CD4-positive, alpha-beta T cell treated with Interleukin-10 for 1 hour (primary cell): ENCODE results near the gene ERRFI1.

Source experiments
- DNase-seq: peaks from one replicate; pipeline ENCODE4 v3.0.0-alpha.2; 2020

ERRFI1 gene

DNA sequence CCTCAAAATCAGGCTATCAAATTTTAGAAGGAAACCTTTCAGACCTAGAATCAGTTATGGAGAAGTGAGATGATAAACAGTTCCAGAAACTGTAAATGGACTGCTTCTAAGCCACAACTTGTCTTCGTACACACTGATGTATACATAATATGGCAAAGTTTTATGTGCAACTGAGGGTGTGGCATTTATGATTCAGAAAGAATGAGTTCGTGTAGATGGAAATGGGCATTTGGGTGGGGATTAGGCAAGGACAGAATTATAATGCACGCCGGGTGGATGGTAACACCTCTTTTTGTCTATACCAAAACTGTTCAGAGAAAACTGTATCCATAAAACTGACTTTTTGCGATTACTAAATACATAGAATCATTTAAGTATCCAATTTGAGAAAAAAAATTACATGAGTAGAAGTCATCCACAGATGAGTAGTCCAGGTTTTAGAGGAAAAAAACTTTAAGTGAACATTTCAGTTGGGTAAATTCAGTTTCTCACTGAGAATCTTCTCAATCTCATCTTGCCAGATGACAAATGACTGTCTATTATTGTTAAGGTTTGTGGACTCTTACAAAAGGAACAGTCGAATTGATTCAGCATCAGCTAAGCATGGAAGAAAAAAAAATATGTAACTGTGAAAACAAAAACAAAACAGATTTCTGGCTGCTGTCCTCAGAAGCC lies 22.5 kb downstream of the ERRFI1 start:
- no peak for DNase-seq

- DNase-seq, result no peak
Measured at GRCh38 chr1:8002921-8003320, 23.2 kb downstream of the ERRFI1 start.

- no peak for DNase-seq
Measured at GRCh38 chr1:8002329-8002910, 23.7 kb downstream of the ERRFI1 start.

DNA sequence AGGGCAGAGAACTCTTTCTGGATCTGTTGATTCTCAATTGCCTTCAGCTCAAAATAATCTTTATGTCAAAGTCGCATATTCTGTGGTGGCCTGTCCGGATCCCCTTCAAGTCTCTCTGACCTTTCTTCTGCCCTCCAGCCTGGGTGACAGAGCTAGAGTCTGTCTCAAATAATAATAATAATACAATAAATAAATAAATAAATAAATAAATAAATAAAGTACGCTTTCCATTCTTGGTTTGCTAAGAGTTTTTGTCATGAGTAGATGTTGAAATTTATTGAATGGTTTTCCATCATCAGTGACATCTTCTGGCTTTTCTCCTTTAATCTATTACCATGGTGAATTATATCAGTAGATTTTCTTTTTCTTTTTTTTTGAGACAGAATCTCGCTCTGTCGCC lies 30.7 kb downstream of the ERRFI1 start:
- DNase-seq, result no peak

- no peak for DNase-seq
Measured at GRCh38 chr1:7994827-7995226, 31.3 kb downstream of the ERRFI1 start.

DNA sequence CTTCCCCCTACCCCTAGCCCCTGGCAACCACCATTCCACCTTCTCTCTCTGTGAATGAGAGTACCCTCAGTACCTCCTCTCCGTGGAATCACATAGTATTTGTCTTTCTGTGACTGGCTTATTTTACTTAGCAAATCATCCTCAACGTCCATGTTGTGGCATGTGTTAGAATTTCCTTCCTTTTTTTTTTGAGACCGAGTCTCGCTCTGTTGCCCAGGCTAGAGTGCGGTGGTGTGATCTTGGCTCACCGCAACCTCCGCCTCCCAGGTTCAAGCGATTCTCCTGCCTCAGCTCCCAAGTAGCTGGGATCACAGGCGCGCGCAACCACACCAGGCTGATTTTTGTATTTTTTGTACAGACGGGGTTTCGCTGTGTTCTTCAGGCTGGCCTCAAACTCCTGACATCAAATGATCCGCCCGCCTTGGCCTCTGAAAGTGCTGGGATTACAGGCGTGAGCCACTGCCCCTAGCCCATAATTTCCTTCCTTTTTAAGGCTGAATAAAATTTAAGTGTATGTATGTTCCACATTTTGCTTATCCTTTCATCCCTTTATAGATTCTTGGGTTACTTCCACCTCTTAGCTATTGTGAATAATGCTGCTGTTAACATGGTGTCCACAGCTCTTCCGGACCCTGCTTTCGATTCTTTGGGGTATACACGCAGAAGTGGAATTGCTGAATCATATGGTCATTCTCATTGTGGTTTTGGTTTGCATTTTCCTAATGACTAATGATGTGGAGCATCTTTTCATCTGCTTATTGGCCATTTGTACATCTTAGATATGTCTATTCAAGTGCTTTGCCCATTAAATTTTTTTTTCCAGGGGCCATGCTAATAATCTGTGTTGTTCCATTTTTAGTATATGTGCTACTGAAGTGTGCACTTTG lies 32.3 kb downstream of the ERRFI1 start:
- no peak for DNase-seq

- DNase-seq, result no peak
Measured at GRCh38 chr1:7992885-7993284, 33.2 kb downstream of the ERRFI1 start.

DNA sequence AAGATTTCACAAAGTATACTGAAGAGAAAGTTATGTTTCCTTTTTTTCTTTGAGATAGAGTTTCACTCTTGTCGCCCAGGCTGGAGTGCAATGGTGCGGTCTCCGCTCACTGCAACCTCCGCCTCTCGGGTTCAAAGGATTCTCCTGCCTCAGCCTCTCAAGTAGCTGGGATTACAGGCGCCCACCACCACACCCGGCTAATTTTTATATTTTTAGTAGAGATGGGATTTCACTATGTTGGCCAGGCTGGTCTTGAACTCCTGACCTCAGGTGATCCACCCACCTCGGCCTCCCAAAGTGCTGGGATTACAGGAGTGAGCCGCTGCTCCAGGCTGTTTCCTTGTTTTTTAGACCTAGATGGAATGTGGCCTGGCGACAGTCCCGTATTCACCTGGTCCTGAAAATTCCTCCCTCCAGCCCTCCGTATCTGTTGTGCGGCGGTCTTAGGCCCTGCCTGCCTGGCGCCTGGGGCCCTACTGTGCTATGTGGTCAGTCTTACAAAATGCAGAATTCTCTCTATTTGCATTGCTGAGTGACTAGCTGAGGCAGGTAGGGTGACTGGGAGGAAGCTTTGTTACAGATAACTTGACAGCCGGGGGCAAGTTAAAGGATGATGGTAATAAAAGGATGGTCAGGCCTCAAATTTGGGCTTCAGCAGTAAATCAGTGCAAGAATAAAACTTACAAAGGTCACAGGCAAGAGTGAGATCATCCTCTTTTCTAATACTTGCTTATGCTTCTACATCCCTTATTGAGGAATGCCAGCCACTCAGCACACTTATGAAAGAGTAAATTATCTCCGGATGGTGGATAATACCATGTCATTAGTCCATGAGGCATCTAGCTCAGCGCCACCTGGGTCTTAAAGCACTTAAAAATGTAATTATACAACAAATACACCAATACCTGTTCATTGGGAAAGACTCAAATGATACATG lies 34.3 kb downstream of the ERRFI1 start:
- DNase-seq, result no peak

DNA sequence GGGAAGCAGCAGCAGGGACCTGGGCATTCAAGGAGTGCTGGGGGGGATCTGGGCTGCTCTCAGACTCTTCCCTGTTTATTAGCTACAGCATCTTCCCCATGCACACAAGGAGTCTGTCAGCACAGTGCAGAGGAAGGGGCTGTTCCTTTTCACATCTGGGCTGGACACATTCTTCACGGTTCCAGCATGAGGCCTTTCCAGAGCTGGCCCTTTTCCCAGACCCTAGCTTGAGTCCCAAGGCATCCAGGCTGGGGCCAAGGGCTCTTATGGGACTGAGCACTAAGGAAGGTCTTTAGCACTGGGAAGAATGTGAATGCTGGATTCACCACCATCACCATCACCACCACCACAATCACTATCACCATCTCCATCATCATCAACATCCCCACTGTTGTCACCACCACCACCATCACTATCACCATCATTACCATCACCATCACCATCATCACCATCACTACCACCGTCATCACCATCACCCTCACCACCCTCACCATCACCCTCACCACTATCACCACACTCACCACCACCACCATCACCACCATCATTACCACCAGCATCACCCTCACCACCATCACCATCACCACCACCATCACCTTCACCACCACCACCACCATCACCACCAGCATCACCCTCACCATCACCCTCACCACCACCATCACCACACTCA lies 36.2 kb downstream of the ERRFI1 start:
- DNase-seq, result no peak

DNA sequence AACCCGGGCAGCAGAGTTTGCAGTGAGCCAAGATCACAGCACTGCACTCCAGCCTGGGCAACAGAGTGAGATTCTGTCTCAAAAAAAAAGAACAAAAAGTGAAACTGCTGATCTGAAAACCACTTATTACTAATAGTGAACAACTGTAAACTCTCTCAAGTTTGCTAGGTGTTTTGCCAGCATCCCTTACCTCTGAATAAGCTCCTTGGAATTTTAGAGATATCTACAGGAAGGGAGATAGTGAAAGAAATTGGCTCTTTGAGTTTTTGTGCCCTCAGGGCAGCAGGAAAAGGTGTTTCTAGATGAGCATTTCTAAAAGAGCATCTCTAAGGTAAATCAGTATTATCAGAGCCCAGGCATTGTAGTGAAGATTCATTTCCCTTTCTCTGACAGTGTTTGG lies 37.5 kb downstream of the ERRFI1 start:
- no peak for DNase-seq

- no peak for DNase-seq
Measured at GRCh38 chr1:7987528-7987927, 38.6 kb downstream of the ERRFI1 start.

DNA sequence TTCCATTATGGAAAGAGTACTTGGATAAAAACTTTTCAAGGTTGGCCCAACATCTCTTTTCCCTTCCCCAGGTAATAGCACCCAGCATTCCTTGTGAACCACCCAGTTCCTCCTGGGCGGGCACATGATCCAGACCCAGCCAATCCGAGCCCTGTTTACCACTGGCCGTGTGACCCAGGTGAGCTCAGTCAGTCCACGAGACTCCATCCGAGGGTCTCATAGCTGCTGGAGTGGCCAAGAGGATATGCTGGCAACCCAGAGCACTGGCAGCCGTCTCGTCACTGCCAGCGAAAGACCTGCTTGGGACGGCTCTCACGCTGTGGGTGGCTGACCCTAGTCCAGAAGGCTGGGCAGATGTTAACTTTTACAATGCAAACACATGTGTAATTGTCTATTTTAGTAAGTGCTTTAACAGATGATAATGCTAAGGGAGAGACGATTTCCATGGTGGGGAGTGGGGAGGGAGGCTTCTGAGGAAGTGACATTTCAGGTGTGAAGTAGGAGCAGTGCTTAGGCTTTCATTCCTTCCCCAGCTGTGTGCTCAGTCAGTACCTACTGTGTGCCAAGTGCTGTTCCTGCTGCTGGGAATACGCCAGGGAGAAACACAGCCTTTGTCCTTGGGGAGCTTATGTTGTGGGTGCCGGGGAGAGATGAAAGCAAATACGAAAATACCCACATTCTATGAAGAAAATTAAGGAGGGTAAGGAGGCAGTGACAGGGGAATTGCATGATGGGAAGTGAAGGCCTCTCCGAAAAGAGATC lies 40.1 kb downstream of the ERRFI1 start:
- no peak for DNase-seq

GRCh38 chr1:7984811-7985210 lies 41.3 kb downstream of the ERRFI1 start:
- DNase-seq, result no peak

- DNase-seq, result no peak
Measured at GRCh38 chr1:7983086-7983778, 42.9 kb downstream of the ERRFI1 start.

GRCh38 chr1:7980984-7981383 lies 45.1 kb downstream of the ERRFI1 start:
- DNase-seq, result no peak

DNA sequence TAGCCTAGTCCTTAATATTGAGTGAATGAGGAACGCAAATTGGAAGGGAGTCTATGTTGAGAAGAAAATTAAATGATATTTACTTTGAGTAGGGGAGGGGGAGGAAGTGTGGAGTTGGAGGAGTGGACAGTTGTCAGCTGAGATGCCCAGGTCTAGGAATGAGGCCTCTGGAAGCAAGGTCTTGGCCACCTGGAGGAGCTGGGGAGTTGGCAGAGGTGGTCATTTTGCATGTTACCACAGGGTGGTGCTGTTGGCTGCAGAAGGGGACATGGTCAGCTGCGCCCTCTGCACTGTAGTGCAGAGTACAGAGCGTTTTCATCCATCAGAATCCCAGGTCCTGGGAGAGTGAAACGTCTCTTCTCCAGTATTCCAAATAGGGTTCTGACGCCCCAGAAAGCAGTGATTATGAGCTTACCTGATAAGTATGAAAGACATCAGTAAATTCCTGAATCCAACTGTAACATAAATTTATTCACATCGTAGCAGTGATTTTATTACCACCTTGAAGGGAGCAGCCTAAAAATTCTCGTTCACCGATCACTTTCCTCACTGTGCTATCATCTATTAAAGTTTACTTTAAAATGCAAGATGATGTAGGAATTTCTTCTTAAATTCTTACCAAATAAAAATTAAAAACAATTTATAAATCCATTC lies 50.8 kb downstream of the ERRFI1 start:
- peak; percentile 39 for DNase-seq

- no peak for DNase-seq
Measured at GRCh38 chr1:7973086-7973485, 53.0 kb downstream of the ERRFI1 start.

DNA sequence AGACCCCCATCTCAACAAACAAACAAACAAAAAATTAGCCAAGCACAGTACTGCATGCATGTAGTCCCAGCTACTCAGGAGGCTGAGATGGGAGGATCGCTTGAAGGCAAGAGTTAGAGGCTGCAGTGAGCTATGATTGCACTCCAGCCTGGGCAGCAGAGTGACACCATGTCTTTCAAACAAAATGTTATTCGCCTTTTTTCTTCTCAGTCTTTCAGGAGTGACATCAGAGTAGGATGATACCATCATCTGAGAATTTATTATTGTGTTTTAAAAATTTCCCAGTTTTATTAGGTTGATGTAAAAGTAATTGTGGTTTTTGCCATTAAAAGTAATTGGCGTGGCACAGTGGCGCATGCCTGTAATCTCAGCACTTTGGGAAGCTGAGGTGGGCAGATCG lies 53.8 kb downstream of the ERRFI1 start:
- DNase-seq, result no peak

DNA sequence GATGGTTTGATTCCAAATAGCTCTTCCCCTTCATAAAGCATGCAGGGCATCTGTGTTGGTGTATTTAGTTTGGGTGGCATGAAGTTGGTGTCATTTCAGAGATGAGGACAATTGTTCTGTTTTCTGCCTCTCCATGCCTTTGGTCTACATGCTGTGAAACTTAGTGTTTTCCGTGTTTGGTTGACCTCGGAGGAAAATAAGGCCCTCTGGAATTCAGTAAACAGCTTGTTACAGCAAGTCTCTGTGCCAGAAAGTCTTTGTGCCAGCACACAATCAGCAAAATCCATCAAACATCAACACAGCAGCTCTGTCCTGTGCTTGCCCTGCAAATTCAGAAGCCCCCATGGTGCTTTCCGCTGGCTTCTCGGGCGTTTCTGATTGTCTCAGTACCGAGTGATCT lies 55.1 kb downstream of the ERRFI1 start:
- DNase-seq, result no peak

GRCh38 chr1:7970246-7970645 lies 55.9 kb downstream of the ERRFI1 start:
- DNase-seq, result no peak
